Measurements from ENCODE around the gene PIEZO2. TPM values are rescaled to one million over a fixed set of nuclear protein-coding genes. Genes with fewer than 3 reads are reported as not detected.

Gene PIEZO2
- polyA plus RNA-seq, 1 donor (not counting 4 experiments of a cell fraction or from before 2014, with no cell fraction given): not detected

GRCh38 chr18:11148680-11149440, 509 bp downstream of the PIEZO2 start:
- no peak overlapping the region for H3K27ac ChIP-seq (ENCODE audit: control insufficient read depth, insufficient read depth, low read length)
- FAIRE-seq (no peak), DNase-seq (ENCODE audit: low read depth, low spot score) (no peak)
- no peaks in the 10 kb centered on the region for H3K36me3 ChIP-seq (ENCODE audit: control insufficient read depth in 2 of 2, extremely low read depth in 1 of 2, insufficient read depth in 2 of 2, low read length in 2 of 2)
- H3K9me3 ChIP-seq (ENCODE audit: control insufficient read depth, low read depth, low read length): no peaks in the 10 kb centered on the region
- H3K79me2 ChIP-seq (ENCODE audit: control insufficient read depth, insufficient read depth, low read length): no peaks in the 10 kb centered on the region
- no peaks in the 10 kb centered on the region for H3K4me1 ChIP-seq (ENCODE audit: control insufficient read depth, extremely low read depth, insufficient read depth, low read length)
- H3K27me3 ChIP-seq (ENCODE audit: control insufficient read depth, extremely low read depth, insufficient read depth, low read length): peaks cover 42% of the 10 kb centered on the region
- no peak overlapping the region for H3K9ac ChIP-seq (ENCODE audit: control insufficient read depth, extremely low read depth, insufficient read depth, low read length)
- no peak overlapping the region for H3K4me2 ChIP-seq (ENCODE audit: control insufficient read depth, extremely low read depth, insufficient read depth, low read depth, low read length)
- dilution Hi-C loops (cut with MboI; ENCODE audit: extremely low pct_ligation_motif_present, low sequenced_read_pairs): no loop called here
- H4K20me1 ChIP-seq (ENCODE audit: control insufficient read depth, extremely low read depth, insufficient read depth, low read length): no peaks in the 10 kb centered on the region
- H3K4me3 ChIP-seq (ENCODE audit: control insufficient read depth in 2 of 3, extremely low read depth in 1 of 3, insufficient read depth in 2 of 3, low read depth in 1 of 3, low read length in 3 of 3): no peak overlapping the region
- TF ChIP-seq, protein P1, sequence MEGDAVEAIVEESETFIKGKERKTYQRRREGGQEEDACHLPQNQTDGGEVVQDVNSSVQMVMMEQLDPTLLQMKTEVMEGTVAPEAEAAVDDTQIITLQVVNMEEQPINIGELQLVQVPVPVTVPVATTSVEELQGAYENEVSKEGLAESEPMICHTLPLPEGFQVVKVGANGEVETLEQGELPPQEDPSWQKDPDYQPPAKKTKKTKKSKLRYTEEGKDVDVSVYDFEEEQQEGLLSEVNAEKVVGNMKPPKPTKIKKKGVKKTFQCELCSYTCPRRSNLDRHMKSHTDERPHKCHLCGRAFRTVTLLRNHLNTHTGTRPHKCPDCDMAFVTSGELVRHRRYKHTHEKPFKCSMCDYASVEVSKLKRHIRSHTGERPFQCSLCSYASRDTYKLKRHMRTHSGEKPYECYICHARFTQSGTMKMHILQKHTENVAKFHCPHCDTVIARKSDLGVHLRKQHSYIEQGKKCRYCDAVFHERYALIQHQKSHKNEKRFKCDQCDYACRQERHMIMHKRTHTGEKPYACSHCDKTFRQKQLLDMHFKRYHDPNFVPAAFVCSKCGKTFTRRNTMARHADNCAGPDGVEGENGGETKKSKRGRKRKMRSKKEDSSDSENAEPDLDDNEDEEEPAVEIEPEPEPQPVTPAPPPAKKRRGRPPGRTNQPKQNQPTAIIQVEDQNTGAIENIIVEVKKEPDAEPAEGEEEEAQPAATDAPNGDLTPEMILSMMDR (optimal IDR thresholded peaks at IDR 0.05 in 1 of 3, IDR thresholded peaks at IDR 0.05 in 1 of 3, conservative IDR thresholded peaks at IDR 0.05 in 1 of 3; ENCODE audit: extremely low read depth in 1 of 3, insufficient read depth in 2 of 3, low read length in 3 of 3): no peak
- peak; percentile 23 for TF ChIP-seq EZH2 (IDR thresholded peaks at IDR 0.05; ENCODE audit: low read length)
- H2AFZ ChIP-seq (ENCODE audit: control insufficient read depth, low read length): no peak overlapping the region
- H3K9me1 ChIP-seq (ENCODE audit: control insufficient read depth, extremely low read depth, insufficient read depth, low read length): no peaks in the 10 kb centered on the region

- Histone ChIP-seq H3K27me3 (ENCODE audit: control insufficient read depth, extremely low read depth, insufficient read depth, low read length) (peaks cover 42% of the 10 kb centered on the region), H3K79me2 (ENCODE audit: control insufficient read depth, insufficient read depth, low read length) (no peaks in the 10 kb centered on the region), H2AFZ (ENCODE audit: control insufficient read depth, low read length) (no peak overlapping the region), H3K36me3 (ENCODE audit: control insufficient read depth in 2 of 2, extremely low read depth in 1 of 2, insufficient read depth in 2 of 2, low read length in 2 of 2) (no peaks in the 10 kb centered on the region), H3K4me3 (ENCODE audit: control insufficient read depth in 2 of 3, extremely low read depth in 1 of 3, insufficient read depth in 2 of 3, low read depth in 1 of 3, low read length in 3 of 3) (no peak overlapping the region), H3K27ac (ENCODE audit: control insufficient read depth, insufficient read depth, low read length) (no peak overlapping the region), H3K9me3 (ENCODE audit: control insufficient read depth, low read depth, low read length) (no peaks in the 10 kb centered on the region), H3K9ac (ENCODE audit: control insufficient read depth, extremely low read depth, insufficient read depth, low read length) (no peak overlapping the region), H3K9me1 (ENCODE audit: control insufficient read depth, extremely low read depth, insufficient read depth, low read length) (no peaks in the 10 kb centered on the region), H4K20me1 (ENCODE audit: control insufficient read depth, extremely low read depth, insufficient read depth, low read length) (no peaks in the 10 kb centered on the region), H3K4me2 (ENCODE audit: control insufficient read depth, extremely low read depth, insufficient read depth, low read depth, low read length) (no peak overlapping the region), H3K4me1 (ENCODE audit: control insufficient read depth, extremely low read depth, insufficient read depth, low read length) (no peaks in the 10 kb centered on the region)
- no peak for FAIRE-seq
- dilution Hi-C loops (cut with MboI; ENCODE audit: extremely low pct_ligation_motif_present, low sequenced_read_pairs): no loop called here
- TF ChIP-seq EZH2 (IDR thresholded peaks at IDR 0.05; ENCODE audit: low read length): peak; percentile 11
- TF ChIP-seq, protein P1 (optimal IDR thresholded peaks at IDR 0.05 in 1 of 3, IDR thresholded peaks at IDR 0.05 in 1 of 3, conservative IDR thresholded peaks at IDR 0.05 in 1 of 3; ENCODE audit: extremely low read depth in 1 of 3, insufficient read depth in 2 of 3, low read length in 3 of 3): no peak
- no peak for DNase-seq (ENCODE audit: low read depth, low spot score)
Observed at GRCh38 chr18:11147962-11148679, 1.2 kb downstream of the PIEZO2 start.

All from keratinocyte (primary cell).